Mesodermal cell (in vitro differentiated cells): ENCODE measurements around the gene UGT1A7.
"Not testable (repeated sequence)": the region's sequence is repeated elsewhere in the genome, so short reads cannot be mapped to it uniquely, and the experiment has no call there.

Experiments
- H3K27ac ChIP-seq: 2 replicates; pipeline ENCODE4 v1.7.0; 2013; ENCODE audit warnings: mild to moderate bottlenecking, low read depth, low read length, moderate library complexity; ENCODE audit not compliant: severe bottlenecking
- H3K36me3 ChIP-seq: 2 replicates; pipeline ENCODE4 v1.7.1; 2013; ENCODE audit warnings: mild to moderate bottlenecking, low read length, moderate library complexity; ENCODE audit not compliant: control insufficient read depth, insufficient read depth
- H3K4me1 ChIP-seq: one replicate; pipeline ENCODE4 v1.7.1; 2013; ENCODE audit warnings: mild to moderate bottlenecking, low read length; ENCODE audit not compliant: insufficient read depth, control insufficient read depth, poor library complexity, severe bottlenecking
- H3K4me3 ChIP-seq: 2 replicates; pipeline ENCODE4 v1.7.0; 2013; ENCODE audit warnings: low read length, control low read depth, mild to moderate bottlenecking; ENCODE audit not compliant: insufficient read depth, poor library complexity, severe bottlenecking; ENCODE audit errors: extremely low read depth
- H3K9me3 ChIP-seq: 2 replicates; pipeline ENCODE4 v1.7.1; 2013; ENCODE audit warnings: mild to moderate bottlenecking, low read length, moderate library complexity; ENCODE audit not compliant: control insufficient read depth
- WGBS, 2 experiments: methylation state at CpG; one replicate each; pipeline ENCODE4 v1.1.5; 2013; ENCODE audit warnings: missing lambda C conversion rate in 2 of 2; ENCODE audit not compliant: insufficient coverage in 2 of 2; 5-methylcytosine and 5-hydroxymethylcytosine counted together

UGT1A7 gene

DNA sequence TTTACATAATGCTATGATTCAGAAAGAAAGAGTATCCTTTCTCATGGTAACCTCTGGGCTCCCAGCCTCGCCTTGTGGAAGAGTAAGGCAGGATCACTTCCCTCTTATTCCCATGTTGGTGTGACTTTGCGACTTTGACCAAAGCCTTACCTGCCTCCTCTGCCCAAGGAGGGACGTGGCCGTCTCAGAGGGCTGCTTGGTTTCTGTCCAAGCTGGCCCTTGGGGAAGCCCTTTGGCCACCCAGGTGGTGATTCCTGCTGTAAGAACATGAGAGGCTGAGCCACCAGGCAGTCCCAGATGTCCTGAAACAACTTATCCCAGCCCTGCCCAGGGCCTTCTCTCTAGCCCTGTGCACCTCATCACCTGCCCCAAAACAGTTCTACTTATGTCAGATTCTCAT, 17.0 kb downstream of the UGT1A7 start:
- Histone ChIP-seq H3K27ac (no peak overlapping the region), H3K9me3 (no peaks in the 10 kb centered on the region), H3K36me3 (no peaks in the 10 kb centered on the region), H3K4me3 (no peak overlapping the region), H3K4me1 (peaks cover 4% of the 10 kb centered on the region)
- 68 to 86% methylated on average over 1 to 4 of the region's 4 CpGs for WGBS, 2 experiments

DNA sequence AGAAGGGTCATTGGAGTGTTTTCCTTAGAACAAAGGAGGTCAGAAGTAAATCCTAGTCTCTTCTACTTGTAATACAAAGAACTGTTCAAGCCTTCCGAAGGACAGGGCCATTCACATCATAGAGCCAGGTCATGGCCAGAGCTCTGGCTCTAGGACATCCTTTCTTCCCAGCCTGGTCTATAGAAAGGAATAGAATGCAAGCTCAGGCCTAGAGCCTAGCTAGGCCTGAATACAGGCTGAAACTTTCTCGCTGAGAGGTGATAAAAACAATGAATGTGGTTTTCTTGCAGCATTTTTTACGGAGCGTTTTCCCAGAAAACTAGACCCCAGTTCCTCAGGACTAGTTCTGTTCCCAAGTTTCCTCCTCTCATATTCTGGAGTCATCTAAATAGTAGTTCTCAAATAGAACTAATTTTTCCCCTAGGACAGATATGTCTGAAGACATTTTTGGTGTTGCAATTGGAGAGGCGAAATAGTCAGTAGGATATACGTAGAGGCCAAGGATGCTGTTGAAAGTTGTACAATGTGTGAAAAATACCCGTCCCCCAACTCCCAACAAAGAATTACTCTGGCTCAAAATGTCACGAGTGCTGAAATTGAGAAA, 17.8 kb downstream of the UGT1A7 start:
- H3K4me1 ChIP-seq: peaks cover 4% of the 10 kb centered on the region
- H3K4me3 ChIP-seq: no peak overlapping the region
- WGBS, 2 experiments: 83 to 100% methylated on average over 2 to 3 of the region's 8 CpGs
- no peaks in the 10 kb centered on the region for H3K36me3 ChIP-seq
- peak overlapping the region; percentile 83 for H3K27ac ChIP-seq
- no peaks in the 10 kb centered on the region for H3K9me3 ChIP-seq

DNA sequence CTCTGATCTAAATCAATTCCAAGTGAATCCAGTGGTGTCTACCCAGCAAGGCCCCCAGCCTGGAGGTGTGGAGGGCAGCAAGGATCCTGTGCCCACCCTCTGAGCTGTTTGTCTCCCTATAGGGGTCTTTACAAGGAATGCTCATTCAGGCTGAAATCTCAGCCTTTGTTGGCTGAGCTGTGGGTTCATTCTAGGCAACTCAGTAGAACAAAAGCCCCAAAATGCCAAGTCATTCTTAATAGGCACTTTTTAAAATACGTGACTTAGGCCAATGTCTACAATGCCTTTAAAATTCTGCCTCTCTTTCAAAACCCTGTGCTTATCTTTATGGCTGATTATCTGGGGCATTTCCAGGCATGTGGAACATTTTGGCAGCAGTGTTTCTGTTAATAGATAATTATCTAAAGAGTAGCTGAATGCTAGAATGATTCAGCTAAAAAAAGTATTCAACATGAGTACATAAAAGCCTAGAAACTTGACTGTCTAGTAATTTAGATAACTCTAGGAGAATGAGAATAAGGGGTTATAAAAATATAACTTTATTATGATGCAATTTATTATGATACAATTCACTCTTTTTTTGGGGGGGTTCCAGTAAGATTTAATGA, 18.4 kb downstream of the UGT1A7 start:
- Histone ChIP-seq H3K4me3 (no peak overlapping the region), H3K36me3 (no peaks in the 10 kb centered on the region), H3K4me1 (peaks cover 4% of the 10 kb centered on the region), H3K9me3 (no peaks in the 10 kb centered on the region), H3K27ac (peak overlapping the region; percentile 83)
- WGBS, 2 experiments: 100% methylated on average over 1 of the region's 1 CpG; no CpG with 5 or more reads in 1 of the 2 experiments

DNA sequence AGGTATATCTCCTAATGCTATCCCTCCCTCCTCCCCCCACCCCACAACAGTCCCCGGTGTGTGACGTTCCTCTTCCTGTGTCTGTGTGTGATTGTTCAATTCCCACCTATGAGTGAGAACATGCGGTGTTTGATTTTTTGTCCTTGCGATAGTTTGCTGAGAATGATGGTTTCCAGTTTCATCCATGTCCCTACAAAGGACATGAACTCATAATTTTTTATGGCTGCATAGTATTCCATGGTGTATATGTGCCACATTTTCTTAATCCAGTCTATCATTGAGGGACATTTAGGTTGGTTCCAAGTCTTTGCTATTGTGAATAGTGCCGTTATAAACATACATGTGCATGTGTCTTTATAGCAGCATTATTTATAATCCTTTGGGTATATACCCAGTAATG, 19.1 kb downstream of the UGT1A7 start:
- not testable (repeated sequence) for H3K4me1 ChIP-seq, H3K9me3 ChIP-seq, H3K36me3 ChIP-seq, H3K27ac ChIP-seq, H3K4me3 ChIP-seq
- WGBS, 2 experiments: no CpG with 5 or more reads among the region's 5 CpGs

DNA sequence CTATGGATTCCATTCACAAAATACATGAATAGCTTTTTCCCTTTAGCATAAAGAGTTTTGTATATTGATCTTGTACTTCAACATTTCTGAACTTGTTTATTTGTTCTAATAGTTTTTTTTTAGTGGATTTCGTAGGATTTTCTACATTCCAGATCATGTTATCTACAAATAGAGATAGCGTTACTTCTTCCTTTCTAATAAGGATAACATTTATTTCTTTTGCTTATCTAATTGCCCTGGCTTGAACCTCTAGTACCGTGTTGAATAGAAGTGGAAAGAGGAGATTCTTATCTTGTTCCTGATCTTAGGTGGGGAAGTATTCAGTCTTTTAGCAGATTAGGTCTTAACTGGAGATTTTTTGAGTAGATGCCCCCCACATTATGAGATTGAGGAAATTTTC, 20.5 kb downstream of the UGT1A7 start:
- H3K9me3 ChIP-seq: no peaks in the 10 kb centered on the region
- 86% methylated on average over 1 of the region's 3 CpGs; no CpG with 5 or more reads in 1 of the 2 experiments for WGBS, 2 experiments
- peaks cover 4% of the 10 kb centered on the region for H3K4me1 ChIP-seq
- H3K36me3 ChIP-seq: no peaks in the 10 kb centered on the region
- H3K4me3 ChIP-seq: no peak overlapping the region
- H3K27ac ChIP-seq: no peak overlapping the region

DNA sequence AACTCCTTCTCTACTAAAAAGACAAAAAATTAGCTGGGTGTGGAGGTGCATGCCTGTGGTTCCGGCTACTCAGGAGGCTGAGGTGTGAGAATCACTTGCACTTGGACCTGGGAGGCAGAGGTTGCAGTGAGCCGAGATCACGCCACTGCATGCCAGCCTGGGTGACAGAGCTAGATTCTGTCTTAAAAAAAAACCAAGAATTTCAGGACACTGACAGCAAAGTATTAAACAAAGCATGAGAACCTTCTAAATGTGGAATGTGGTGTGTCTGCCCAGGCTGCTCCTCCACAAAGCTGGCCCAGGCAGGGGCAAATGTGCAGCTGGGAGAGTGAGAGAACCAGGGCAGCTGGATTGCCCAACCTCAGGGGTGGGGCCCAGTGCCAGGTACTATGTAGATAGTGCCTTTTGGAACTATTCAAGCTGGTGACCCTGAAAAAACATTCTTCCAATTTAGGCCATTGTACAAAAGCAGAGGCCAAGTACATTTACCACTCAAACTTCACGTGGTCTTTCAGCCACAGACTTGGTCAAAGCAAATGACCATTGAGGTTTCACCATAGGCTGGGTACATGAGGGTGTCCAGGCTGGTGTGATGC, 24.3 kb downstream of the UGT1A7 start:
- 64 to 75% methylated on average over 4 of the region's 4 CpGs for WGBS, 2 experiments
- H3K4me1 ChIP-seq: peaks cover 4% of the 10 kb centered on the region
- H3K4me3 ChIP-seq: no peak overlapping the region
- no peak overlapping the region for H3K27ac ChIP-seq
- no peaks in the 10 kb centered on the region for H3K36me3 ChIP-seq
- no peaks in the 10 kb centered on the region for H3K9me3 ChIP-seq

DNA sequence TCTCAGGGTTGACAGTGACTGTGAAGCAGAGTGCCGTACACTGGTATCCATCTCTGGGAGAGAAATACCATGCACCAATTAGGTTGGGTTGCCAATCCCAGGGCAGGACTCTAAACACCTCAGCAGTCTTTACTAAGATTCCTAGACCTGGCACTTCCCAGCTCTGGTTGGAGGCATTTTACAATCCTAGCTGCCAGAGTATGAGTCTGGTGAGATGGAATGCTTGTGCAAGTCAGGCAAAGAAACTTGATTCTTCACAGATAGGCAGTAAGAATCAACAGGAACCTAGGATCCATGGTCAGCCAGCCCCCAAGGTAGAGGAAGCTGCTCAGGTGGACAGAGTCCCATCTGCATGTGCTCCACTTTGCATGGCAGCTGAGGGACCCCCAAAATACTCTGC, 25.0 kb downstream of the UGT1A7 start:
- 20 to 50% methylated on average over 1 of the region's 1 CpG for WGBS, 2 experiments
- Histone ChIP-seq H3K4me3 (no peak overlapping the region), H3K27ac (no peak overlapping the region), H3K4me1 (peaks cover 7% of the 10 kb centered on the region), H3K9me3 (no peaks in the 10 kb centered on the region), H3K36me3 (no peaks in the 10 kb centered on the region)

DNA sequence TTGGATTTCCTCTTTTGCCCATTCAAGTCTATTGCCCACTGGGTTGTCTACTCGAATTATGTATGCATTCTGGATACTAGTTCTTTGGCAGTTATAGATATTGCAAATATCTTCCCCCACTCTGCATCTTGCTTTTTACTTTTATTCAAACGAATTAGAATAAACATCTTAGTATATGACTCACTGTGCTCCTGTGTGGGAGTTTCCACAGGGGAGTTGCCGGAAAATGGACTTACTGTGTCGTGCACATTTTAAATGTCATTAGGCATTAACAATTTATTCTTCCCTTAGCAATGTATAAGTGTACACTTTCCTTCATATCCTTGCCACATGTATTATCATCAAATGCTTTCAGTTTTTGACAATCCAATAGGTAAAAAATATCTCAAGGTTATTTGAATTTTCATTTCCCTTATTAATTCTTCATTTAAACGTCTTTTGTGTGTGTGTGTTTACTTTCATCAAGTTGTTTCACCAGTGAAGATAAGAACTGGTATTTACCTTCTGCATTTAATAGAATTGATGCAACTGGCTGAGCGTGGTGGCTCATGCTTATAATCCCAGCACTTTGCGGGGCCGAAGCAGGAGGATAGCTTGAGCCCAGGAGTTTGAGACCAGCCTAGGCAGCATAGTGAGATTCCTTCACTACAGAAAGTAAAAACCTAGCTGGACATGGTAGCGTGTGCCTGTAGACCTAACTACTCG, 26.4 kb downstream of the UGT1A7 start:
- Histone ChIP-seq H3K9me3 (no peaks in the 10 kb centered on the region), H3K27ac (no peak overlapping the region), H3K36me3 (no peaks in the 10 kb centered on the region), H3K4me3 (no peak overlapping the region), H3K4me1 (peaks cover 7% of the 10 kb centered on the region)
- WGBS, 2 experiments: 91 to 100% methylated on average over 1 to 4 of the region's 10 CpGs

DNA sequence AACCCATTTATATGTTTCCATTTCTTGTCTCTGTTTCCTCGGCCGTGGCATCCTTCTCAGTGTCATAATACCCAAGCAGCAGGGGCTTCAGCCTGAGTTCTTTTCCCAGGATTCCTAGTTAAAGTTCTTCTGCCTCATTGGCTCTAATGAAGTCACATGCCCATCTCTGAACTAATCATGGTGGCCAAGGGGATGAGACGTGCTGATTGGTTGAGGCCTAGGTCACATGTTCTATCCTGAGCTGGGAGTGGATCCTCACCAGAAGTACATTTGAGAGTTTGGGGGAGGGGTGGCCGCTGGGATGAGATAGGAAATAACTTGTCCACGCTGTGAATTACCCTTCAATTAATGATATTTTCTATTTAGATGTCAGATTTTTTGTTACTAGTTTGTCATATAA, 27.2 kb downstream of the UGT1A7 start:
- 92 to 96% methylated on average over 3 of the region's 5 CpGs for WGBS, 2 experiments
- H3K27ac ChIP-seq: no peak overlapping the region
- H3K4me1 ChIP-seq: peaks cover 7% of the 10 kb centered on the region
- H3K9me3 ChIP-seq: no peaks in the 10 kb centered on the region
- no peak overlapping the region for H3K4me3 ChIP-seq
- no peaks in the 10 kb centered on the region for H3K36me3 ChIP-seq

DNA sequence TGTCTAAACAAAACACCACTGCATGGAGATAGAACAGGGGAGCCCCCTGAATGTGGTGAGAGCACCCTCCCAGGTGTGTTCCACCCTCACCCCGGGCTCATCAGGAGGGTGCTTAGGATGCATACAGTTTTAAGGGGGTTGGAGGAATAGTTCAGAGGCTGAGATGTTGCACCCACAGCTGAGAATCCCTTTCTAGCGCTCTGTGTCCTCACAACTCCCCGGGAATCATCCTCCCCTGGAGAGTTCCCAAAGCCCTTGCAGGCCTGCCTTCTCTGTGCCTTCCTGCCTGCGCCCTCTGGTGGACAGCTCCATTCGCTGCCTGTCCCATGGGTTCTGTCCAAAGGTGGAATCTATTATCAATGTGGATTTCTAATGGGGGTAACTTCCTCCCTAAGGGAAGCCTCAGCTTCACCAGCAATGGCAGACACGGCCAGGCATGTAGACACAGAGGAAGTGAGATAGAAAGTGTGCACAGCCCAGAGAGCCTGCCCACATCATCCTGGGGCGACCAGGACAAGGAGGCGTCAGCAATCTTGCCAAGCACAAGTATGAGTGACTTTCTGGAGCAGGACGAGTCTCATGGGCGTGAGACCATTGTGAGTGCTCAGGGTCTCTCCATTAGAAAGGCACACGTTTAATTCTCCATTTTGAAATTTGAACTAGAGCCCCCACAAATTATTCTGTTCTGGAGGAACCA, 29.8 kb downstream of the UGT1A7 start:
- 62 to 69% methylated on average over 6 to 8 of the region's 11 CpGs for WGBS, 2 experiments

More for the DNA sequence above, 29.8 kb downstream of the UGT1A7 start:
- no peak overlapping the region for H3K4me3 ChIP-seq
- no peak overlapping the region for H3K27ac ChIP-seq
- H3K9me3 ChIP-seq: no peaks in the 10 kb centered on the region
- H3K36me3 ChIP-seq: no peaks in the 10 kb centered on the region
- peaks cover 7% of the 10 kb centered on the region for H3K4me1 ChIP-seq
